ENCODE results near the gene ZCCHC14.

DNA sequence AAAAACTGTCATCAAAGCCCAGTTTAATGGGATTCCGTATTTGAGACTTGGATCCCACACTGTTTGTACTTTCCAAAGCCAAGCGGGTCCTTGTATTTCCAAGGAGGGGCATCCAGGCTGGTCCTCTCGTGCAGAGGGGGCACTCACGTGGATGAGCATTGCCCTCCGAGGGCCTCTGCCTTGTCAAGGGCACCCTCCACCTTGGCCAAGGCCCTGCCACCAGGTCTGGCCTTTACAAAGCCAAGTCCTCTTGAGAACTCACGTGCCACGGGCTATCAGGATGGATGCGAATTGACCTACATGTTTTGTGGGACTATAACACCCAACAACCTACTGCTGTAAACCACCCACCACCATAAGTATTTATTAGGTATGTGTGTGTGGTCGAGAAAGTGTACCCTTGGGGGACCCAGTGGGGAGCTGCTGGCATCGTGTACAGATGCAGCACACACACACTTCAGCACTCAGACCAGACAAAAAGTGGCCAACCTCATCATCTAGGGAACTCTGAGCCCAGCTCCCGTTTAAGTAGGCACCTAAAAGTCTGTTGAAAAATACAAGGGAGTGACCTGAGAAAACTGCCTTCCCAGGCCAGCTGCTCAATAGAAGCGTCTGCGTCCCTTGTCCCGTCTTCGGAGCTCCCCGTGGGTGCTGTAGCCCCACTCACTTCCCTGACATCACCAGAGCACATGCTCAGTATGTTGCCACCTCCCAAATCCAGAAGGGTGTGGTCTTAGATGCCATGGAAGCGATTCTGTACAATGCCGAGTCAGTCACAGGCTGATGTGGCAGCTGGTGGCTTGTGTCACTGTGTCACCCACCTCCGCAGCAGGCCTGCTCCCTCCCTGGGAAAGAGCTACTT lies 87.8 kb downstream of the ZCCHC14 start:
- TF ChIP-seq CTCF (IDR thresholded peaks at IDR 0.05; ENCODE audit: control extremely low read depth in 1 of 3, insufficient read depth in 1 of 3, low read depth in 1 of 3, low read length in 3 of 3) (no peak), CHD2 (IDR thresholded peaks at IDR 0.05; ENCODE audit: low read length) (no peak)
